Endodermal cell (in vitro differentiated cells): Measurements from ENCODE around the gene VPS13A. TPM values are rescaled to one million over a fixed set of nuclear protein-coding genes. Genes with fewer than 3 reads are reported as not detected.

Experiments
- DNase-seq: peaks from one replicate; pipeline ENCODE4 v3.0.0-alpha.2; 2017
- H3K27ac ChIP-seq: 2 replicates; pipeline ENCODE4 v1.5.1; 2013; ENCODE audit warnings: mild to moderate bottlenecking, low read depth, low read length, moderate library complexity
- H3K27me3 ChIP-seq: 2 replicates; pipeline ENCODE4 v1.6.1; 2013; ENCODE audit warnings: mild to moderate bottlenecking, low read length, moderate library complexity; ENCODE audit not compliant: insufficient read depth, control insufficient read depth, poor library complexity, severe bottlenecking
- H3K36me3 ChIP-seq: 2 replicates; pipeline ENCODE4 v1.7.0; 2013; ENCODE audit warnings: mild to moderate bottlenecking, low read length, moderate library complexity; ENCODE audit not compliant: control insufficient read depth, insufficient read depth
- H3K4me1 ChIP-seq: one replicate; pipeline ENCODE4 v1.7.0; 2013; ENCODE audit warnings: low read length; ENCODE audit not compliant: control insufficient read depth, insufficient read depth
- H3K4me3 ChIP-seq: 2 replicates; pipeline ENCODE4 v1.5.1; 2013; ENCODE audit warnings: mild to moderate bottlenecking, low read length, moderate library complexity
- H3K9ac ChIP-seq: 2 replicates; pipeline ENCODE4 v1.6.1; 2013; ENCODE audit warnings: mild to moderate bottlenecking, low read length, moderate library complexity; ENCODE audit not compliant: poor library complexity, severe bottlenecking; ENCODE audit errors: extremely low read depth
- H3K9me3 ChIP-seq: 2 replicates; pipeline ENCODE4 v1.6.1; 2013; ENCODE audit warnings: mild to moderate bottlenecking, low read length, moderate library complexity; ENCODE audit not compliant: control insufficient read depth
- H3K27ac Mint-ChIP-seq: 2 replicates; pipeline ENCODE4 v1.8.0; 2020; ENCODE audit warnings: mixed read lengths
- H3K27me3 Mint-ChIP-seq: 2 replicates; pipeline ENCODE4 v1.8.0; 2021; ENCODE audit warnings: mild to moderate bottlenecking, mixed read lengths; ENCODE audit not compliant: insufficient read depth
- H3K36me3 Mint-ChIP-seq: 2 replicates; pipeline ENCODE4 v1.8.0; 2020; ENCODE audit warnings: low read depth, mixed read lengths
- H3K4me1 Mint-ChIP-seq: 2 replicates; pipeline ENCODE4 v1.8.0; 2020; ENCODE audit warnings: mixed read lengths
- H3K4me3 Mint-ChIP-seq: 2 replicates; pipeline ENCODE4 v1.8.0; 2020; ENCODE audit warnings: mild to moderate bottlenecking, moderate library complexity, mixed read lengths
- H3K9me3 Mint-ChIP-seq: 2 replicates; pipeline ENCODE4 v1.8.0; 2020; ENCODE audit warnings: mild to moderate bottlenecking, mixed read lengths
- CTCF ChIP-seq: fragments of 200-600 bp; sonication (generic); conservative IDR thresholded peaks from 2 replicates; pipeline ENCODE4 v1.5.0; 2021; ENCODE audit warnings: antibody characterized with exemption, mild to moderate bottlenecking
- WGBS, 2 experiments: methylation state at CpG; one replicate each; pipeline versions ENCODE4 v1.1.5 to v1.1.7; 2013; ENCODE audit warnings: missing lambda C conversion rate in 2 of 2, mixed read lengths in 1 of 2; ENCODE audit not compliant: insufficient coverage in 1 of 2, insufficient read length in 1 of 2; 5-methylcytosine and 5-hydroxymethylcytosine counted together
- total RNA-seq, 2 donors: library from RNA; stranded (reverse); fragmentation: NEBNext Ultra II Directional in 1 of 2; extraction: Animal tissue kit (Norgen Biotek cat#: 25700) in 1 of 2; gene quantifications; 2 replicates in 1 of 2; 3 replicates in 1 of 2; pipeline ENCODE4 v1.2.1, GENCODE V29; 2021

VPS13A gene
- total RNA-seq, 2 donors from 2014 or later: 37.2 to 41.6 TPM

- no peak overlapping the region for H3K27ac ChIP-seq
- H3K27me3 Mint-ChIP-seq: no peaks in the 10 kb centered on the region
- no peaks in the 10 kb centered on the region for H3K27me3 ChIP-seq
- peaks cover 17% of the 10 kb centered on the region for H3K36me3 ChIP-seq
- no peak overlapping the region for H3K4me3 Mint-ChIP-seq
- H3K9ac ChIP-seq: no peak overlapping the region
- peaks cover 8% of the 10 kb centered on the region for H3K9me3 Mint-ChIP-seq
- peaks cover 5% of the 10 kb centered on the region for H3K9me3 ChIP-seq
- no peak for TF ChIP-seq CTCF
- no peak overlapping the region for H3K4me3 ChIP-seq
- H3K27ac Mint-ChIP-seq: no peak overlapping the region
- no peaks in the 10 kb centered on the region for H3K4me1 ChIP-seq
- H3K4me1 Mint-ChIP-seq: no peaks in the 10 kb centered on the region
- DNase-seq: no peak
- 89 to 97% methylated on average over 1 to 6 of the region's 7 CpGs for WGBS, 2 experiments
- peaks cover 31% of the 10 kb centered on the region for H3K36me3 Mint-ChIP-seq
Measured at GRCh38 chr9:77284616-77285015, 107.3 kb downstream of the VPS13A start.

- Mint-ChIP-seq H3K36me3 (peaks cover 29% of the 10 kb centered on the region), H3K27me3 (no peaks in the 10 kb centered on the region), H3K27ac (peak overlapping the region; percentile 69), H3K4me1 (peaks cover 10% of the 10 kb centered on the region), H3K4me3 (no peak overlapping the region), H3K9me3 (peaks cover 8% of the 10 kb centered on the region)
- DNase-seq: no peak
- no peak for TF ChIP-seq CTCF
- Histone ChIP-seq H3K4me1 (no peaks in the 10 kb centered on the region), H3K9me3 (peaks cover 5% of the 10 kb centered on the region), H3K9ac (no peak overlapping the region), H3K27me3 (no peaks in the 10 kb centered on the region), H3K36me3 (no peaks in the 10 kb centered on the region), H3K27ac (no peak overlapping the region), H3K4me3 (no peak overlapping the region)
Measured at GRCh38 chr9:77290373-77290772, 113.0 kb downstream of the VPS13A start.

- Mint-ChIP-seq H3K4me3 (no peak overlapping the region), H3K27ac (peak overlapping the region; percentile 40), H3K9me3 (peaks cover 8% of the 10 kb centered on the region), H3K4me1 (peaks cover 10% of the 10 kb centered on the region), H3K27me3 (no peaks in the 10 kb centered on the region), H3K36me3 (peaks cover 23% of the 10 kb centered on the region)
- Histone ChIP-seq H3K4me1 (no peaks in the 10 kb centered on the region), H3K9ac (no peak overlapping the region), H3K27me3 (no peaks in the 10 kb centered on the region), H3K9me3 (peaks cover 5% of the 10 kb centered on the region), H3K27ac (no peak overlapping the region), H3K36me3 (no peaks in the 10 kb centered on the region), H3K4me3 (no peak overlapping the region)
- TF ChIP-seq CTCF: peak; percentile 83
- WGBS, 2 experiments: 33 to 58% methylated on average over 1 of the region's 1 CpG
- DNase-seq: peak; percentile 77
Measured at GRCh38 chr9:77291714-77292113, 114.4 kb downstream of the VPS13A start.
